HG03060 (cell line): ENCODE results near the gene DNMT3A.

Experiments used
- ATAC-seq: cut with Tn5 transposase; IDR thresholded peaks from one replicate; pipeline ENCODE4 v1.9.1; 2021; ENCODE audit warnings: low read depth, moderate number of reproducible peaks; ENCODE audit not compliant: unreplicated experiment

Gene DNMT3A

GRCh38 chr2:25373269-25373981 is 31.7 kb upstream of the DNMT3A start:
- no peak for ATAC-seq

DNA sequence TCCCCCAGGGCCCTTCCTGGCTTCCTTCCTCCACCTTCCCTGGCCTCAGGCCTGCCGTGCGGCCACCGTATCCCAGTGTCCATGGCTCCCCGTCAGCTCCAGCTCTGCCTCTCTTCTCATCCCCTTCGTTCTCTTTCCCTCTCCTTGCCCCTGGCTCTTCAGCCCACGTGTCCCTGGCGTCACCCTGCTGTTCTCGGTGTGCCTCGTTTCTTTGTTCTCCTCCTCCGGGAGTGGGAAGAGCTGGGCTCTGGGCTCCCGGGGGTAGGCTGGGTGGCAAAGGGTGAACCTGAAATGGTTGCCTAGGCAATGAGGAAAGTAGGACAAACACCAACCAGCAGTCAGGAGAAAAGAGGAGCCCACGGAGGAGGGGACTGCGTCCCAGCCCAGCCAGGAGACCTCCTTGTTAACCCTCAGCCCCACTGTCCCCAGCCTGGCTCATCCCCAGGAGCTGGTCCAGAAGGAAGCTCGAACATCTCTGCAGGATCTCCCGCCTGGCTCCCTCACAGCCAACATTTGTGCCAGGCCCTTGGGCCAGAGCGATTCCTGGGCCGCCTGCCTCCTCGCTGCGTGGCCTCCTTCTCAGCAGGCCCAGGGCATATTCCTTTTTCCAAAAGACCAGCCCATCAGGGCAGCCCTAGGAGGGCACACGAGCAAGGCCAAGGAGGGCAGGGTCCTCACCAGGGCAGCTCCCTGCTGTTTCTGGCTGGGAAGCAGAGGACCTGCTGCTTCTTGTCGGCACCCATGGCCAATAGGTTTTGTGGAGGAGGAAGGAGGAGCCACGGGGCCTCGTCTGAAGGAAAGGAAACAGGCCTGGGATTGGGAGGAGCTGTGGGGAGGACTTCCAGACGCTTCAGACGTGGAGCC is 30.9 kb upstream of the DNMT3A start:
- ATAC-seq: no peak

GRCh38 chr2:25371253-25372241 is 29.8 kb upstream of the DNMT3A start:
- ATAC-seq: no peak

- no peak for ATAC-seq
Observed at GRCh38 chr2:25369876-25370275, 28.2 kb upstream of the DNMT3A start.

DNA sequence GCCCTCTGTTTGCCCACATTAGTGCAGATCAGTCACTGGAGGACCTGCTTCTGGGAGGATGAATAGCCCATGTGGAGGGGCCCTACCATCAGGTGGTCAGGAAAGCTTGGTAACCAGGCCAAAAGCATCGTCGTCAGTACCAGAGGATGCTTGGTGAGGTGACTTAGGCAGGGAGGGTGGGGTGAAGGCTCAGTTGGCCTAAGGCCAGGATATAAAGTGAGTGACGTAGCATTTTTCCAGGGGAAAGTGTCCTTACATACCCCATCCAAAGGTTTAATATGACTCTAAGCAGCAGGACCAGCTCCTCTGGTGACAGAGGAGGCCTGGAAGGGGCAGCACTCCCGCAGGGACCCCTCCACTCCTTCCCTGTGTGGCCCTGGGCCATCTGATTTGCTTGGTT is 27.7 kb upstream of the DNMT3A start:
- no peak for ATAC-seq

DNA sequence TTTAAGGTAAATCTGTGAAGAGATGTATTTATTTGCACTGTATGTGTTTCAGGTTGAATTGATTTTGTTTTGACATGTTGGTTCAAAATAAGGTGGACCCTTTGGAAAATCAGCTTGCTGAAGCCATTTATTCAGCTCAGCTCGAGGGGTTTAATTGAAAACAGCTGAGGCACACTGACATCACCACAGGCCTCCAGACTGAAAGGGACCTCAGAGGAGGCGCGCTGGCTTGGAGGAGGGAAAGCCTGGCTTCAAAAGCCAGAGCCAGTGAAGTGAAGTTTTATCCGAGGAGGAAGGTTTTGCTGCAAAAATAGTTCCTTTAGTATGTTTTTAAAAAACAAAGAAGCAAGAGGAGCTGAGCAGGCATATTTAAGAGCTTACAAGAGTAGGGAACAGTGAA is 26.9 kb upstream of the DNMT3A start:
- no peak for ATAC-seq

DNA sequence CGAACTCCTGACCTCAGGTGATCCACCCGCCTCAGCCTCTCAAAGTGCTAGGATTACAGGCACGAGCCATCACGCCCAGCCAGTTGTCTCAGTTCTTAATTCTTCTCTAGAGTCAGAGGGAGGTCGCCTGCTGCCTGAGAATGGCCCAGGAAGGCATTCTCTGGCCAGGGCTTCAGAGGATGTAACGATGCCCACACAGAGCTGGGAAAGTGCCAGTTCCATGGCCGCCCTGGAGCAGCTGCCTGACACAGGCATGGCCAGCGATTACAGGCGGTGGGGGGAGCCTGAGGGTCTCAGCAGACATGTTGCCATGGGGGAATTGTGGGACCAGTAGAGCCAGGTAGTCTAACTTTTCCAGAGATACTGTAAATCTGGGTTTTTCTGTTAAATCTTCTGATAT is 25.6 kb upstream of the DNMT3A start:
- ATAC-seq: no peak

DNA sequence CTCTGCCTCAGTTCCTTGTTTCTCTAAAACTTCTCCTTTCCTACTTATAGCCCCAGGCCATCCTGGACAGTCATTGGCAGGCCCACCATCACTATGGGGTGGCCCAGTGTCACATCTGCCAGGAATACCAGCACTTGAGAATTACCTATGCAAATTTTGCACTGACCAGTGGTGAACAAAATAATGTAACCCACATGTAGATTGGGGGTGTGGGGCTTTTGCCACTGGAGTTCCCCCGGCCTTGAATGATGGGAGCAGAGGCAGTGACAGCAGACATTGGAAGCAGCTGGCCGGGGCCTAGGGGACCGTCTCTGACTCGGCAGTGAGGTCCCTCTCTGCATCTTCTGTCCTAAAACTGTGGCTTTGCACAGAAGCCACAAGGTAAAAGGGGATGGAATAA is 24.9 kb upstream of the DNMT3A start:
- no peak for ATAC-seq

- no peak for ATAC-seq
Observed at GRCh38 chr2:25365241-25365640, 23.5 kb upstream of the DNMT3A start.

GRCh38 chr2:25363733-25364132 is 22.0 kb upstream of the DNMT3A start:
- no peak for ATAC-seq

DNA sequence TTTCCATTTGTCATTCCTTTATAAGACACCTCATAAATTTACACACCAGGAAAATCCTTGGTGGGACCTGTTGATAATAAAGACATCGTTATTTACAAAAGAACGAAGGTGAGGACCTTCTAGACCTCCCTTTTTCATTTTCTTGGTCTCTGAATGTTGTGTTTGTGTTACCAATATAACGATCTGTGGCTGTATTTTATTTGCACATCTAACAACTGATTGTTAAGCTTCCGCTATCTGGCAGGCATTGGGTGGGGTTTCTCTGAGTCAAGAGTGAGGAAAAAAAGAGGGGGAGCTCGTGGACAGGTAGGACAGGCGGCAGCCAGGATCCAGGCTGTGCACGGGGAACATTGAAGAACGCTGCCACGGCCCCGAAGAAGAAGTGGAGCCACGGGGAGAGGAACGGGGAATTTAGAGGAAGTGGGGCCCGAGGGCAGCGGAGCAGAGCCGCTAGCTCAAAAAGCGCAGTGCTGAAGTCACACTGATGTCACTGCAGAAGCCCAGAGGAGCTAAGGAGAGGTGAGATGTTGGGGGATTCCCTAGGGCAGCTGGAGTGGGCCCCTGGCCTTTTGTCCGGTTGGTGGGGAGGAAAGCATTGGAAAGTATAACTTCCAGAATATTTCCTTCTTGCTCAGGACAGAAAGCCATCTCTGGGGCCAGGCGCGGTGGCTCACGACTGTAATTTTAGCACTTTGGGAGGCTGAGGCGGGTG is 20.9 kb upstream of the DNMT3A start:
- ATAC-seq: peak; percentile 60

GRCh38 chr2:25362049-25362433 is 20.3 kb upstream of the DNMT3A start:
- peak; percentile 67 for ATAC-seq

GRCh38 chr2:25361261-25362048 is 19.7 kb upstream of the DNMT3A start:
- ATAC-seq: no peak

GRCh38 chr2:25358836-25359235 is 17.1 kb upstream of the DNMT3A start:
- no peak for ATAC-seq

DNA sequence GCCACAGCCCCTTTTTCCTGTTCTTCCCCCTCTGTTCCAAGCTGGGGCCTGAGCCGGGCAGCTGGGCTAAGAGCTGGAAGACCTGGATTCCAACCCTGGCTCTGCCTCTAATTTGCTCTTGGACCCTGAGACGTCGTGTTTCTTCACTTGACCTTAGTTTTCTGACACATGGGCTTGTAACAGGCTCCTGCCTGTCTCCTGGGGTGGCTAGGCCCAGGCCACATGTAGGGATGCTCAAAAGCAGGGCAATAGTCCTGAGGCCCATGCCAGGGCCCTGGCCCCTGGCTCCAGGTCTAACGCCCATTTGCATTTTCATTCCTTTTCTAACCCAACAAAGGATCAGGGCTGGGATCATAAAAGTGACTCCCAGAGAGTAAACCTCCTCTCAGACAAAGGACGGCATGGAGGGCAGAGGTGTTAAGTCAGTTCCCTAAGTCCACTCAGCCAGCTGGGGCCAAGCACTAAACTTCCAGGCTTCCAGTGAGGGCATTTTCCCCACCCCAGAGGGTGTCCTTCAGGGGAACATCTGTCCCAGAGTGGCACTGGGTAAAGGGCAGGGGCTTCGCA is 16.6 kb upstream of the DNMT3A start:
- no peak for ATAC-seq

DNA sequence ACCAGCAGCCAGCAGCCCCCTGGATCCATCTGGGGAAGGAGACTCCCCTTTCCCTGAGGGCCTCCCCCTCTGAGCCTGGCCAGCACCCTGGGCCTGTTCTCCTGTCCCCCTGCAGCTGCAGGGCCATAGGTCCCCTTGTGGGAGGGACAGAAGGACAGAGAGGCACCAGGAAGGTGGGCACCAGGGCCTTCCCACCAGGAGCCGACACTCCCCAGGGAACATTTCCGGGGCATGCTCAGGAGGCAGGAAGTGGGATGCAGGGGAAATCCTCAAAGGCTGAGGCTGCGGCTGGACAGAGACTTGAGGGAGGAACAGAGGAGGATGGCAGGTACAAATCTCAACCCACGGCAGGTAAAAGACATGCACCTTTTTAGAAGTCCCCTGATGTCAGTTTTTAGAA is 14.4 kb upstream of the DNMT3A start:
- no peak for ATAC-seq

DNA sequence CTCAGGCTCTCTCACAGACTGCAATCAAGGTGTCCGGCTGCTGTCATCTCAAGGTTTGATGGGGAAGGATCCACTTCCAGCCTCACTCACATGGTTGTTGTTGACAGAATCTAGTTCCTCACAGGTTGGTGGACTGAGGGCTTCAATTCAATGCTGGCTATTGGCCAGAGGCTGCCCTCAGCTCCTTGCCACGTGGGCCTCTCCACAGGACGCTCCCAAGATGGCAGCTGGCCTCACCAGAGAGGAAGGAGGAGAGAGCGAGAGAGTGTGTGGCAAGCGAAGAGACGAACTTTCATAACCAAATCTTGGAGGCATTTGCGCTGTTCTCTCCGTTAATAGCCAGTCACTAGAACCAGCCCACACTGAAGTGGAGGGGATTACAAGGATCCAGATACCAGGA is 13.5 kb upstream of the DNMT3A start:
- ATAC-seq: no peak

- ATAC-seq: no peak
Observed at GRCh38 chr2:25354116-25354515, 12.4 kb upstream of the DNMT3A start.

- no peak for ATAC-seq
Observed at GRCh38 chr2:25349397-25349796, 7.7 kb upstream of the DNMT3A start.
